Muscle of leg (tissue), 11 donors: Measurements from ENCODE around the gene GJB2. TPM values are rescaled to one million over a fixed set of nuclear protein-coding genes. Genes with fewer than 3 reads are reported as not detected.

Experiments used
- DNase-seq: peaks from one replicate; pipeline ENCODE4 v3.0.0; 2013
- H3K27ac ChIP-seq: one replicate; pipeline ENCODE4 v1.5.1; 2013; ENCODE audit warnings: mild to moderate bottlenecking, low read length, control low read depth
- H3K27me3 ChIP-seq: one replicate; pipeline ENCODE4 v1.6.1; 2013; ENCODE audit warnings: low read length; ENCODE audit not compliant: control insufficient read depth, insufficient read depth
- H3K36me3 ChIP-seq: one replicate; pipeline ENCODE4 v1.6.1; 2013; ENCODE audit warnings: low read length; ENCODE audit not compliant: control insufficient read depth, insufficient read depth
- H3K4me1 ChIP-seq: one replicate; pipeline ENCODE4 v1.6.1; 2013; ENCODE audit warnings: low read length; ENCODE audit not compliant: control insufficient read depth, insufficient read depth
- H3K4me3 ChIP-seq: one replicate; pipeline ENCODE4 v1.5.1; 2013; ENCODE audit warnings: low read length, control low read depth
- H3K9me3 ChIP-seq: replicated peaks from 2 replicates; pipeline ENCODE4 v1.6.1; 2013; ENCODE audit warnings: low read depth, low read length; ENCODE audit not compliant: control insufficient read depth
- WGBS: methylation state at CpG from one replicate; pipeline ENCODE4 v1.1.5; 2013; ENCODE audit warnings: missing lambda C conversion rate; ENCODE audit not compliant: insufficient coverage; 5-methylcytosine and 5-hydroxymethylcytosine counted together
- polyA plus RNA-seq, 8 donors: library from polyadenylated mRNA; unstranded; fragments of 120-200 nt; gene quantifications; one replicate each; pipeline versions ENCODE4 v1.2.1 to v1.2.3, GENCODE V29; 2013; ENCODE audit warnings: inconsistent platforms in 1 of 8, low replicate concordance in 1 of 8; ENCODE audit not compliant: insufficient read length in 8 of 8, insufficient read depth in 1 of 8
- total RNA-seq: library from RNA; stranded (reverse); fragments of 120-200 nt; gene quantifications from one replicate; pipeline ENCODE4 v1.2.4, GENCODE V29; 2013

GJB2 gene
- total and polyA plus RNA-seq, 9 donors: 0.24 to 8.0 (median 1.2) TPM

DNA sequence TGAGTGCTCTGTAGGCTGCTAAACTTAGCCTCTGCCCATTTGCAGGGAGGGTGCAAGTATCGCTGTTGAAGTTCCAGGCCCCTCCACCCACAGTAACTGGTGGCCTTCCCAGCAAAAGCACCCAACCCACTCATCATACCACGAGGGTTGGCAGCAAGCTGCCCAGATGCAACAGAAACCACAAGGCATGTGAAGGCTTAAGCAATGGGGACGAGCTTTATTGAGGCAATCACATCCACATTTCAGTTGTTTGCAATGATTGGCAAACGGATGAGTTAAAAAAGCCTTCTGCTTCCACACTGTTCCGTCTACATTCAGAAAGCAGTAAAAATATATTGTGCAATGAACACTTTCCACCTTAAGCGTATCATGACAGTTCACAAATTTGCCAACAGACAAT is 29.0 kb upstream of the GJB2 start:
- Histone ChIP-seq H3K4me1 (no peaks in the 10 kb centered on the region), H3K36me3 (no peaks in the 10 kb centered on the region), H3K4me3 (no peak overlapping the region), H3K9me3 (no peaks in the 10 kb centered on the region), H3K27ac (no peak overlapping the region), H3K27me3 (peaks cover 11% of the 10 kb centered on the region)
- WGBS: 33% methylated on average over 1 of the region's 6 CpGs
- no peak for DNase-seq

GRCh38 chr13:20219577-20219976 is 26.8 kb upstream of the GJB2 start:
- no peak for DNase-seq
- no peaks in the 10 kb centered on the region for H3K36me3 ChIP-seq
- H3K4me3 ChIP-seq: no peak overlapping the region
- H3K9me3 ChIP-seq: no peaks in the 10 kb centered on the region
- H3K27me3 ChIP-seq: peaks cover 4% of the 10 kb centered on the region
- H3K4me1 ChIP-seq: no peaks in the 10 kb centered on the region
- H3K27ac ChIP-seq: no peak overlapping the region

DNA sequence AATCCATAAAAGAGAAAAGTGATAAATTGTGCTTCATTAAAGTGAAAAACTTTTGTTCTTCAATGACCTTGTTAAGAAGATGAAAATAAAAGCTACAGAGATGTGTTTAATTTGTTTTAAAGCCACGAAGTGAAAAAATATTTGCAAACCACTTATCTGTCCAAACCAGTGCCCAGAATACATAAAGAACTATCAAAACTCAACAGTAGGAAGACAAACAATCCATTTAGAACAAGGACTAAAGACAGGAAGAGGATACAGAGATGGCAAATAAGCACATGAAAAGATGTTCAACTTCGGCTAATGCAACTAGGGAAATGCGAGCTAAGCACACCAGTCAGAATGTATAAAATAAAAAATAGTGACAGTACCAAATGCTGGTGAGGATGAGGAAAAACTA is 24.4 kb upstream of the GJB2 start:
- H3K36me3 ChIP-seq: no peaks in the 10 kb centered on the region
- WGBS: no CpG with 5 or more reads among the region's 3 CpGs
- H3K4me1 ChIP-seq: no peaks in the 10 kb centered on the region
- H3K4me3 ChIP-seq: no peak overlapping the region
- H3K27me3 ChIP-seq: peaks cover 4% of the 10 kb centered on the region
- H3K27ac ChIP-seq: no peak overlapping the region
- H3K9me3 ChIP-seq: no peaks in the 10 kb centered on the region
- no peak for DNase-seq

- no peak overlapping the region for H3K4me3 ChIP-seq
- H3K4me1 ChIP-seq: no peaks in the 10 kb centered on the region
- no peaks in the 10 kb centered on the region for H3K36me3 ChIP-seq
- no peak for DNase-seq
- H3K27me3 ChIP-seq: peaks cover 6% of the 10 kb centered on the region
- no peaks in the 10 kb centered on the region for H3K9me3 ChIP-seq
- no CpG with 5 or more reads among the region's 1 CpG for WGBS
- H3K27ac ChIP-seq: no peak overlapping the region
These were observed 17.2 kb upstream of the GJB2 start for GRCh38 chr13:20209948-20210347.

GRCh38 chr13:20206698-20207235 is 14.0 kb upstream of the GJB2 start:
- Histone ChIP-seq H3K27me3 (peaks cover 2% of the 10 kb centered on the region), H3K4me3 (no peak overlapping the region)

DNA sequence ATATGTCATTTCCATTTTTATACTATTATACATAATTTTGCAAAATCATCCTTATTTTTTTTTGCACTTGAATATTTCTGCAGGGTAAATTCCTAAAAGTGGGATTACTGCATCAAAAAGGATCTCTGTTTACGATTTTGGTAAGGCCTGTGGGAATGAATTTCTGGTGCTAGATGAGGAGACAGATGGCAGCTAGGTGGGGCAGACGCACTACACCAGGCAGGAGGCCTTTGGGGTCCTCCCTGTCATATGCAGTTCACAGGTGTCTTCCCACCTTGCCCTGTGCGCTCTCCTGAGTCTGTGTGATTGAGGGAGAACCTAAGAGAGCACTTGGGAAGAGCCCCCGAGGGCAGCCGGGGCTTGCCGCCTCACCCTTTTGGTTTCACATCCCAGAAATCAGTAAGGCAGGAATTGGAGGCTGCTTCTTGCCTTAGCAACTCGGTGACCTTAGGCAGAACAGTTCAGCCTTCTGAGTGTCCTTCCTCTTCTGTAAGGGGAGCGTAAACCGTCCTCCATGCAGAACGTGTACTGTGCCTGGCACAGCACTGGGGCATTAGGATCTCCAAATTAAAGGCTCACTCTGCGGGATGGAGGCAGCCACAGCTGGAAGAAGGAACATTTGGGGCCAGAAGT is 13.4 kb upstream of the GJB2 start:
- no peaks in the 10 kb centered on the region for H3K36me3 ChIP-seq
- WGBS: 46% methylated on average over 3 of the region's 11 CpGs
- H3K9me3 ChIP-seq: peaks cover 4% of the 10 kb centered on the region
- H3K27me3 ChIP-seq: peaks cover 2% of the 10 kb centered on the region
- H3K4me1 ChIP-seq: no peaks in the 10 kb centered on the region
- no peak overlapping the region for H3K4me3 ChIP-seq
- no peak for DNase-seq
- no peak overlapping the region for H3K27ac ChIP-seq

More at GRCh38 chr13:20206698-20207235, 14.0 kb upstream of the GJB2 start:
- Histone ChIP-seq H3K36me3 (no peaks in the 10 kb centered on the region), H3K4me1 (no peaks in the 10 kb centered on the region), H3K27ac (no peak overlapping the region), H3K9me3 (peaks cover under 1% of the 10 kb centered on the region)
- 62% methylated on average over 11 of the region's 16 CpGs for WGBS
- DNase-seq: no peak

DNA sequence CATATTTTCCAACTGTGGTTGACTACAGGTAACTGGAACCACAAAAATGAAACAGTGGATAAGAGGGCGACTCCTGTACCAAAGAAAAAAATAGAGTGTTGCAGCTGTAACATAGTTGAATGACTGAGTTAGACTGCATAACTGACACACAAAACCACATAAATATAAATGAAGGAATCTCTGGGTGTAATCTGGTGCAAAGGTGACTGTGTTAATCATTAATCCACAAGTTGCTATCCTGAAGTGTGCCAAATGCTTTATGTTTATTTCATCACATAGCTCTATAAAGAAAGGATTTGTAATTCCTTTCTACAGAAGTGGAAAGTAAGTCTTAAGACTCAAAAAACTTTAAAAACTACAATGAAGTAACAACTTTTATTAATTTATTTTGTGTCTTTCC is 6.0 kb upstream of the GJB2 start:
- peaks cover 5% of the 10 kb centered on the region for H3K4me1 ChIP-seq
- no peaks in the 10 kb centered on the region for H3K36me3 ChIP-seq
- no peak overlapping the region for H3K4me3 ChIP-seq
- peaks cover 4% of the 10 kb centered on the region for H3K9me3 ChIP-seq
- H3K27ac ChIP-seq: no peak overlapping the region
- peaks cover 22% of the 10 kb centered on the region for H3K27me3 ChIP-seq
- no CpG with 5 or more reads among the region's 1 CpG for WGBS
- no peak for DNase-seq

- peaks cover 13% of the 10 kb centered on the region for H3K4me1 ChIP-seq
- no peak overlapping the region for H3K4me3 ChIP-seq
- no peaks in the 10 kb centered on the region for H3K36me3 ChIP-seq
- no peak overlapping the region for H3K27ac ChIP-seq
- H3K9me3 ChIP-seq: peaks cover 4% of the 10 kb centered on the region
- DNase-seq: peak; percentile 52
- WGBS: 38% methylated on average over 1 of the region's 5 CpGs
- H3K27me3 ChIP-seq: peaks cover 35% of the 10 kb centered on the region
These were observed 4.7 kb upstream of the GJB2 start for GRCh38 chr13:20197361-20197834.

- no peak for DNase-seq
- Histone ChIP-seq H3K4me1 (peaks cover 21% of the 10 kb centered on the region), H3K4me3 (no peak overlapping the region), H3K27ac (no peak overlapping the region), H3K36me3 (no peaks in the 10 kb centered on the region), H3K9me3 (no peaks in the 10 kb centered on the region), H3K27me3 (peaks cover 51% of the 10 kb centered on the region)
- WGBS: no CpG with 5 or more reads among the region's 8 CpGs
These were observed 3.1 kb upstream of the GJB2 start for GRCh38 chr13:20195801-20196200.

DNA sequence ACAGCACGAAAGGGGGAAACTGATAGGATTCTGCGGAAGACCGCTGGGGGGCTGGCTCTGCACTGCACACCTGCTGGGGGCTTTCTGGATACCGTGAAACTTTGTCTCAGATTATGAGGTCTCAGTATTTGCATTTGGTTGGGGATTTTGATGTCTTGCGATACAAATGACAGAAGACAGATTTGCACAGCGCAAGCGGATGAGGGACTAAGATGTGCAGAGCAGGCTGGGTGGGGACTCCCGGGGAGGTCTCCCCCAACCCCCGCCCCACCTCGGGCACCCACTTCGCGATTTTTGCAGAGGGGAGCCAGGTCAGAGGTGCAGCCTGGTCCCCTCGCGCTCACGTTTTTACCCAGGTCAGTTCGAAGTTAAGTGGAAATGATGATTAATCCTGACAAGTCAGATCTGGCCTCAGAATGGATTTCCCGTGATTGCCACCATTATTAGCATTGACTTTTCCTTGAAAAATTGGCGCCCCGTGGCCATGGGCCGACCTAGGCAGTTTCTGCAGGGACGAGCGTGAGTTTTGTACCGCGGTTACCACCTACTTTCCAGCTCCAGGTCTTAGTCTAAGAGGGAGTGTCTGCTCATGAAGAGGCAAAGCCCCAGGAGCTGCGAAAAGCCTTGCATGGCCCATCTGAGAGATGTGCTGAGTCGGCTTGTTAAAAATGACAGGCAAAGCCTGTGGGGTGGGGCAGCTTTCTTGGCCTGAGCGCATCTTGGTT is 1.3 kb upstream of the GJB2 start:
- no peak for DNase-seq
- H3K4me3 ChIP-seq: no peak overlapping the region
- H3K4me1 ChIP-seq: peaks cover 21% of the 10 kb centered on the region
- 9% methylated on average over 21 of the region's 27 CpGs for WGBS
- H3K9me3 ChIP-seq: no peaks in the 10 kb centered on the region
- H3K27ac ChIP-seq: no peak overlapping the region
- H3K27me3 ChIP-seq: peaks cover 62% of the 10 kb centered on the region
- no peaks in the 10 kb centered on the region for H3K36me3 ChIP-seq
